Mucosa of descending colon (tissue), 3 donors: ENCODE results near the gene CEBPA. TPM values are rescaled to one million over a fixed set of nuclear protein-coding genes. Genes with fewer than 3 reads are reported as not detected.
A peak's percentile ranks its signal among the peaks of the same experiment; 100 is the strongest.

Experiments used
- ATAC-seq: fragments of 200-7000 bp; cut with Tn5 transposase; one replicate; pipeline ENCODE4 v1.9.1; 2020; ENCODE audit warnings: mild to moderate bottlenecking, moderate library complexity
- DNase-seq, 3 donors: peaks; one replicate each; pipeline ENCODE4 v3.0.0-alpha.2; 2020
- H3K36me3 ChIP-seq: fragments of 200-600 bp; one replicate; pipeline ENCODE4 v1.8.0; 2021; ENCODE audit warnings: low read depth, mild to moderate bottlenecking
- H3K4me1 ChIP-seq: fragments of 200-600 bp; one replicate; pipeline ENCODE4 v1.8.0; 2021; ENCODE audit warnings: low read depth, mild to moderate bottlenecking
- H3K4me3 ChIP-seq: fragments of 200-600 bp; one replicate; pipeline ENCODE4 v1.8.0; 2021; ENCODE audit warnings: mild to moderate bottlenecking
- H3K9me3 ChIP-seq: fragments of 200-600 bp; one replicate; pipeline ENCODE4 v1.8.0; 2021; ENCODE audit warnings: mild to moderate bottlenecking
- intact Hi-C, 2 donors: fragments of 100-400 bp; cut with DNase I in 1 of 2; cut with micrococcal nuclease in 1 of 2; formaldehyde crosslinking; loops; one replicate each; pipeline versions ENCODE4 v1.11.0 to v1.11.1; 2022; cut with DNase I, micrococcal nuclease
- total RNA-seq, 3 donors: library from RNA; stranded (reverse); fragmentation: NEBNext Ultra II Directional in 2 of 3; extraction: Animal tissue kit (Norgen Biotek cat#: 25700) in 2 of 3; gene quantifications; one replicate each; pipeline versions ENCODE4 v1.2.1 to v1.2.4, GENCODE V29; 2021 to 2023
- TF ChIP-seq, protein P1 (sequence below): fragments of 200-600 bp; IDR thresholded peaks from one replicate; pipeline ENCODE4 v1.8.0; 2022; ENCODE audit warnings: antibody characterized with exemption, mild to moderate bottlenecking
- donor health status: DM: no; HTN: no; CAD: no; lungs with moderate emphysema.
- donor health status: DM: no; HTN: no; CAD: no.
- donor health status: DM: no; HTN: yes; CAD: no.

Gene CEBPA
- total RNA-seq, 3 donors from 2014 or later, result 30.1 to 73.2 (median 66.1) TPM

DNA sequence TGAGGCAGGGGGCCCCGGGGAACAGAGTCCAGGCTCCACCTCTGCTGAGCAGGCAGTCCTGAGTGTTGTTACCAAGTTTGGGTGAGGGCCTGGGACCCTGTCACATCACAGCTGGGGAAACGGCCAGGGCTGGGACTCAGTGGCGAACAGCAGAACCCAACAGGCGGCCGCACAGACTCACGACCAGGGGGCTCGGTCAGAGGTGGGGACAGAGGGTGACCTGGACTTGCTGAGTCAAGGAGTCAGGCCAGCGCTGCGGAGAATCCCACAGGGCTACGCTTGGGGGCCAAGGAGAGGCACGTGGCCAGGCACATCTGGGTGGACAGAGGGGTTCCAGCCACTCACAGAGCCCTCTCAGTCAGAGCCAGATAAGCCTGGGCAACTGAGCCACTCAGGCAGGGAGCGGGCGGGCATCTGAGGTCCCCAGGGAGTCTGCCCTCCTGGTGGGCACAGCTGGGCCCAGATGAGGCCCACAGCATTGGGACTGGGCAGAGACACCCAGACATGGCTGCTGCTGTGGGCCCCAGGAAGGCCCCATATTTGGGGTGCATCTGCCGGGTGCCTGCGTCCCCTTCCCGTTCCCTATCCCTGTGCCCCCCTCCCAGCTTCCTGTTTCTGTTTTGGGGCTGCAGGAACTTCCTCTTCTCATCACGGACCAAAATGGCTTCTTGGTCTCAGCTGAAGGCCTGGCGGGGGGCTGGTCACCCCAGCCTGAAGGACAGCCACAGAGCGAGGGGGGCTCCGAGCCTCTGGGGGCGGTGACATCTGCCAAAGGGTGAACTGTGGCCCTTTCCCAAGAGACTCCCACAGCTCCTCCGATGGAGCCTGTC lies 34.0 kb downstream of the CEBPA start:
- no peak overlapping the region for H3K4me3 ChIP-seq
- DNase-seq (peak in 1 of 3 donors; percentile 48), ATAC-seq (peak; percentile 14)
- TF ChIP-seq, protein P1, sequence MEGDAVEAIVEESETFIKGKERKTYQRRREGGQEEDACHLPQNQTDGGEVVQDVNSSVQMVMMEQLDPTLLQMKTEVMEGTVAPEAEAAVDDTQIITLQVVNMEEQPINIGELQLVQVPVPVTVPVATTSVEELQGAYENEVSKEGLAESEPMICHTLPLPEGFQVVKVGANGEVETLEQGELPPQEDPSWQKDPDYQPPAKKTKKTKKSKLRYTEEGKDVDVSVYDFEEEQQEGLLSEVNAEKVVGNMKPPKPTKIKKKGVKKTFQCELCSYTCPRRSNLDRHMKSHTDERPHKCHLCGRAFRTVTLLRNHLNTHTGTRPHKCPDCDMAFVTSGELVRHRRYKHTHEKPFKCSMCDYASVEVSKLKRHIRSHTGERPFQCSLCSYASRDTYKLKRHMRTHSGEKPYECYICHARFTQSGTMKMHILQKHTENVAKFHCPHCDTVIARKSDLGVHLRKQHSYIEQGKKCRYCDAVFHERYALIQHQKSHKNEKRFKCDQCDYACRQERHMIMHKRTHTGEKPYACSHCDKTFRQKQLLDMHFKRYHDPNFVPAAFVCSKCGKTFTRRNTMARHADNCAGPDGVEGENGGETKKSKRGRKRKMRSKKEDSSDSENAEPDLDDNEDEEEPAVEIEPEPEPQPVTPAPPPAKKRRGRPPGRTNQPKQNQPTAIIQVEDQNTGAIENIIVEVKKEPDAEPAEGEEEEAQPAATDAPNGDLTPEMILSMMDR, result no peak
- intact Hi-C loops, result no loop called here
- H3K9me3 ChIP-seq, result no peaks in the 10 kb centered on the region
- peaks cover 5% of the 10 kb centered on the region for H3K4me1 ChIP-seq
- H3K36me3 ChIP-seq, result no peaks in the 10 kb centered on the region

DNA sequence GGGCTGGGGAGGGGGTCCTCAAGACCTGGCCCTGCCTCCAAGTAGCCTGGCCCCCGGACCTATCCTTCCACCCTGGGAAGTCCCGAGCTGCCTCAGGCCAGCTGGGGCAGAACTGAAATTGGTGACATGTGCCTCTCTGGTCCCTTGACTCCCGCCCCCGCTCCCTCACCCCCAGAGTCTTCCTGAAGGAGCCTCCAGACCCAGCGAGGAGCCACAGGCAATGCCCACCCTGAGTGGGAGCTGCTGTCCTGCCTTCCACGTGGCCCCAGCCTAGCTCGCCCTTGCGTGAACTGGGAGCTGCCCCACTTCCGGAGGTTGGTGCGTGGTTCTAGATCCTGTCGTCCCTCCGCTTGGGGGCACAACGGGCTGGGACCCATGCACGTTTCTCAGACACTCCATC lies 34.6 kb downstream of the CEBPA start:
- peak; percentile 15 for ATAC-seq
- H3K4me1 ChIP-seq, result peaks cover 5% of the 10 kb centered on the region

DNA sequence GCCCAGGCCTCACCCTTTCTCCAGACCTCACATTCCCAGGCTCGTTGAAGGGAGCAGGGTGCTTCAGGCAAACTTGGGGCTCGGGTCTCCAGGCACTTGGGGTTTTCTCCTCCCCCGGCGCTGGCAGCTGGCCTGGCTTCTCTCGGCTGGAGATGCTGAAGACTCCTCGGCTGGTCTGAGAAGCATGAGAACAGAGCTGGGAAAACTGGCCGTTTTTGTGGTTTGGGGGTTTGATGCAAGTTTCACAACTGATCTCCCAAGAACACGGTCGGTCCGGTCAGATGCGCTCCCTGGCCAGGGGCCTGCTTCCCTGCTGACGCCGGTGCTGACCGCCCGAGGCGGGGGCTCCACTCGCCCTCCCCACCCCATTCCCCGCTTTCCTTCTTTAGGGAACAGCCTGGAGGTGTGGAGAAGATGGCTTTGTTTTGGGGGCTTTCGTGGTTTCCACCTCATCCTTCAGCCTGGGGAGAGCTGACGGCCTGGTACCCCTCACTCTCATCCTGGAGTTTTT lies 35.3 kb downstream of the CEBPA start:
- ATAC-seq (no peak), DNase-seq (peak in 1 of 3 donors; percentile 40)
- intact Hi-C loops, result no loop called here
- H3K36me3 ChIP-seq, result no peaks in the 10 kb centered on the region
- peaks cover 5% of the 10 kb centered on the region for H3K4me1 ChIP-seq
- TF ChIP-seq, protein P1, result no peak
- no peaks in the 10 kb centered on the region for H3K9me3 ChIP-seq
- H3K4me3 ChIP-seq, result no peak overlapping the region

More for the DNA sequence above, 34.6 kb downstream of the CEBPA start:
- intact Hi-C loops, result no loop called here
- peak in 1 of 3 donors; percentile 48 for DNase-seq
- Histone ChIP-seq H3K4me3 (no peak overlapping the region), H3K9me3 (no peaks in the 10 kb centered on the region), H3K36me3 (no peaks in the 10 kb centered on the region)
- TF ChIP-seq, protein P1, result no peak

DNA sequence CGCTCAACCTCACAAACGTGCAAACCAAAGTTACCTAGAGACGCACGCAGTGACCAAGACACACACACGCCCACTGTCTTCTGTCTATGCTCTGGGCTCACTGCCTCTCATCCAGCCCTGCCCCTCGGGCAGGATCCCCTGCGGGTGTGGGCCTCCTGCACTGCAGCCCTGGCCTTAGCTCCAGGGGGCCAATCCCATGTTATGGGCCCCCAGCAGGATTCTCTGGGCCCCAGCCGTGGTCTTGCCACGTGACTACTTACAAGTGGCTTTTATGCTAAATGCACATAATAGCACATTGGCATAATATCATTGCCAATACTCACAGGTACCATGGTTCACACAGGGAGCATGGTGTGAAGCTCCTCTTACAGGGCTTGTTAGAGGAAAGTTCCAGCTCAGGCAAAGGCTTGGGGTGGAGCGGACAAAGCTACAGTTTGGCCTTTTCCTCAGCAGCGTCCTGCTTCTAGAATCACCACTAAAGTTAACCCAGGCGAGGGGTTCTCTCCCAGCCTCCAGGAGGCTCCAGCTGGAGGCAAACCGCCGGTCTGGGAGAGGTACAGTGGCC lies 37.4 kb downstream of the CEBPA start:
- Histone ChIP-seq H3K4me3 (no peak overlapping the region), H3K9me3 (no peaks in the 10 kb centered on the region), H3K36me3 (no peaks in the 10 kb centered on the region), H3K4me1 (no peaks in the 10 kb centered on the region)
- no peak for ATAC-seq
- peak in 1 of 3 donors; percentile 31 for DNase-seq
- intact Hi-C loops, result no loop called here
- TF ChIP-seq, protein P1, result no peak

DNA sequence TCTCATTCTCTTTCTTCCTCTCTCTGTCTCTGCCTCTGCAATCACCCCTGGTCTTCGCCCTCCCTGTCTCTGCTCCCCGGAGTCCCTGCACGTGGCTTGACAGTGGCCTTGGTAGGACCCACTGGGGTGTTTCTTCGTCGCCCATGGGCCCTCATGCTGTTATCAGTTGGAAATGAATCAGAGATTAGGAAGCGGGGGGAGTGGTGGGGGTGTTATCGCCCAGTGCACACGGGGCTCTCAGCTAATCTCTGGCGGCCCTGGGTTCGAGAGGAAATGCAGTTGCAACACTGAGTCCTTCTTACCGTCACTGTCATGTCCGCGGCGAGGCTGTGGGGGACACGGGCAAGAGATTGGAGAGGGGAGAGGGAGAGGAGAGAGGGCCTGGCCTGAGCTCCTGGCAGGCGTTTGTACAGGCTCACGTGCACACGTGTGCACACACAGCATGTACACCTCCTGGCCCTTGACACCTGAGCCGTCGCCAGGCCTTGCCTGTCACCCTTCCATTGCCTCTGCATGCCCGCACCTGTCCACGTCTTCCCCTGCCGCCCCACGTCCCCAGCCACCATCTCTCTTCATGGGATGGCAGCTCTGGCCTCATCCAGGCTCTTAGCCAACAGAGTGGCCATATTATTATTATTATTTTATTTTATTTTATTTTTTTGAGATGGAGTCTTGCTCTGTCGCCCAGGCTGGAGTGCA lies 38.9 kb downstream of the CEBPA start:
- H3K4me3 ChIP-seq, result no peak overlapping the region
- H3K4me1 ChIP-seq, result no peaks in the 10 kb centered on the region
- H3K9me3 ChIP-seq, result no peaks in the 10 kb centered on the region
- intact Hi-C loops, result no loop called here
- DNase-seq (peak in 1 of 3 donors; percentile 31), ATAC-seq (no peak)
- no peaks in the 10 kb centered on the region for H3K36me3 ChIP-seq
- TF ChIP-seq, protein P1, result no peak
